ENCODE measurements around the gene TP53RK.
"Not testable (repeated sequence)": the region's sequence is repeated elsewhere in the genome, so short reads cannot be mapped to it uniquely, and the experiment has no call there.

- not testable (repeated sequence) for TF ChIP-seq CTCF (conservative IDR thresholded peaks at IDR 0.05; ENCODE audit: low read depth, low read length); EZH2 (IDR thresholded peaks at IDR 0.05; ENCODE audit: borderline replicate concordance, low read depth, low read length, poor library complexity, severe bottlenecking)
Observed at GRCh38 chr20:46676649-46677316, 12.5 kb downstream of the TP53RK start.
